HFFc6 (cell line): ENCODE measurements around the gene RRAGD. TPM values are rescaled to one million over a fixed set of nuclear protein-coding genes. Genes with fewer than 3 reads are reported as not detected.
"Not testable (repeated sequence)": the region's sequence is repeated elsewhere in the genome, so short reads cannot be mapped to it uniquely, and the experiment has no call there.

Experiments used
- DNase-seq: peaks from one replicate; pipeline ENCODE4 v3.0.0-alpha.2; 2018
- H3K27ac Mint-ChIP-seq: 2 replicates; pipeline ENCODE4 v1.8.0; 2020; ENCODE audit warnings: mild to moderate bottlenecking, mixed read lengths
- H3K27me3 Mint-ChIP-seq: 2 replicates; pipeline ENCODE4 v1.8.0; 2021; ENCODE audit warnings: mild to moderate bottlenecking, moderate library complexity, mixed read lengths; ENCODE audit not compliant: insufficient read depth
- H3K36me3 Mint-ChIP-seq: 2 replicates; pipeline ENCODE4 v1.8.0; 2021; ENCODE audit warnings: low read depth, mixed read lengths
- H3K4me1 Mint-ChIP-seq: 2 replicates; pipeline ENCODE4 v1.8.0; 2020; ENCODE audit warnings: low read depth, mixed read lengths
- H3K4me3 Mint-ChIP-seq: 2 replicates; pipeline ENCODE4 v1.8.0; 2020; ENCODE audit warnings: mild to moderate bottlenecking, moderate library complexity, mixed read lengths
- H3K9me3 Mint-ChIP-seq: 2 replicates; pipeline ENCODE4 v1.8.0; 2020; ENCODE audit warnings: mild to moderate bottlenecking, mixed read lengths
- total RNA-seq, 6 experiments: library from RNA; stranded (reverse); fragmentation: NEBNext Ultra II Directional; extraction: Animal tissue kit (Norgen Biotek cat#: 25700); gene quantifications; 2 replicates in 1 of 6; 3 replicates in 5 of 6; pipeline ENCODE4 v1.2.3, GENCODE V29; 2021
- TF ChIP-seq, protein P1 (sequence below): fragments of 200-600 bp; sonication (generic); IDR thresholded peaks from 2 replicates; pipeline ENCODE4 v1.5.0; 2021; ENCODE audit warnings: antibody characterized with exemption, mild to moderate bottlenecking

Gene RRAGD
- total RNA-seq, 6 experiments from 2014 or later, result not detected

DNA sequence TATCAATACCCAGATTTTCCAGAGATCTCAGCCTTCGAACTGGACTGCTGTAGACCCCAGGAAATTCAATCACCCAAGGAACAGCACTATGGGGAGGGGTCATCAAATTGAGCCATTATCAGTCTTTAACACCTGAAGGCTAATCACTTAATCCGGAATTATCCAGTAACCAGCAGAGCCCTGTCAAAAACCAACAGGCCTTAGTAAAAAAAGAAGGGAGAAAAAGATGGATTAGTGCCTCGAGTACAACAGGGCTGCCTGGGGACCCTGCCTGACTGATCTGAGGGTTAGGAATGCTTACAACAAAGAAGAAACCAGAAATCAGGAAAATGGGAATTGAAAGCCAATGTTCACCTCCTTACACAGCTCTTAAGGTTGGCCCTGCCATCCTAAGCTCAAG lies 7.6 kb downstream of the RRAGD start:
- H3K9me3 Mint-ChIP-seq, result no peaks in the 10 kb centered on the region
- no peaks in the 10 kb centered on the region for H3K4me1 Mint-ChIP-seq
- DNase-seq, result no peak
- TF ChIP-seq, protein P1, sequence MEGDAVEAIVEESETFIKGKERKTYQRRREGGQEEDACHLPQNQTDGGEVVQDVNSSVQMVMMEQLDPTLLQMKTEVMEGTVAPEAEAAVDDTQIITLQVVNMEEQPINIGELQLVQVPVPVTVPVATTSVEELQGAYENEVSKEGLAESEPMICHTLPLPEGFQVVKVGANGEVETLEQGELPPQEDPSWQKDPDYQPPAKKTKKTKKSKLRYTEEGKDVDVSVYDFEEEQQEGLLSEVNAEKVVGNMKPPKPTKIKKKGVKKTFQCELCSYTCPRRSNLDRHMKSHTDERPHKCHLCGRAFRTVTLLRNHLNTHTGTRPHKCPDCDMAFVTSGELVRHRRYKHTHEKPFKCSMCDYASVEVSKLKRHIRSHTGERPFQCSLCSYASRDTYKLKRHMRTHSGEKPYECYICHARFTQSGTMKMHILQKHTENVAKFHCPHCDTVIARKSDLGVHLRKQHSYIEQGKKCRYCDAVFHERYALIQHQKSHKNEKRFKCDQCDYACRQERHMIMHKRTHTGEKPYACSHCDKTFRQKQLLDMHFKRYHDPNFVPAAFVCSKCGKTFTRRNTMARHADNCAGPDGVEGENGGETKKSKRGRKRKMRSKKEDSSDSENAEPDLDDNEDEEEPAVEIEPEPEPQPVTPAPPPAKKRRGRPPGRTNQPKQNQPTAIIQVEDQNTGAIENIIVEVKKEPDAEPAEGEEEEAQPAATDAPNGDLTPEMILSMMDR, result no peak
- H3K4me3 Mint-ChIP-seq, result no peak overlapping the region
- H3K36me3 Mint-ChIP-seq, result no peaks in the 10 kb centered on the region
- H3K27me3 Mint-ChIP-seq, result peaks cover 23% of the 10 kb centered on the region
- H3K27ac Mint-ChIP-seq, result no peak overlapping the region

DNA sequence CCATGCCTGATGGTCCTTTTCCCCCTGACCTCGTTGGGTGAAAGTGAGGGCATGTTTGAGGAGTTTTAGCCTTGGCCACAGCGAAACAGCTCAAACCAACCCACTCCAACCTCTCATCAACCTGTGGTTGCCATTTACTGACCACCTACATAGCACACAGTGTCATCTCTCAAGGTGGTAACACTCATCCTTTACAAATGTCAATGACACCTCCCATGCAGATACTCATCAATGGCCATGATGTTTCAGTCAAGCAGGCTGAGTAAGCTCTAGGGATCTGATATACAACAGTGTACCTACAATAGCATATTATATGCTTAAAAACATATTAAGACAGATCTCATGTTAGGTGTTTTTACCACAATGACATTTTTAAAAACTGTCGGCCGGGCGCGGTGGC lies 9.3 kb downstream of the RRAGD start:
- no peaks in the 10 kb centered on the region for H3K36me3 Mint-ChIP-seq
- TF ChIP-seq, protein P1, result no peak
- H3K9me3 Mint-ChIP-seq, result no peaks in the 10 kb centered on the region
- no peak overlapping the region for H3K4me3 Mint-ChIP-seq
- H3K4me1 Mint-ChIP-seq, result no peaks in the 10 kb centered on the region
- no peak for DNase-seq
- peaks cover 23% of the 10 kb centered on the region for H3K27me3 Mint-ChIP-seq
- no peak overlapping the region for H3K27ac Mint-ChIP-seq

DNA sequence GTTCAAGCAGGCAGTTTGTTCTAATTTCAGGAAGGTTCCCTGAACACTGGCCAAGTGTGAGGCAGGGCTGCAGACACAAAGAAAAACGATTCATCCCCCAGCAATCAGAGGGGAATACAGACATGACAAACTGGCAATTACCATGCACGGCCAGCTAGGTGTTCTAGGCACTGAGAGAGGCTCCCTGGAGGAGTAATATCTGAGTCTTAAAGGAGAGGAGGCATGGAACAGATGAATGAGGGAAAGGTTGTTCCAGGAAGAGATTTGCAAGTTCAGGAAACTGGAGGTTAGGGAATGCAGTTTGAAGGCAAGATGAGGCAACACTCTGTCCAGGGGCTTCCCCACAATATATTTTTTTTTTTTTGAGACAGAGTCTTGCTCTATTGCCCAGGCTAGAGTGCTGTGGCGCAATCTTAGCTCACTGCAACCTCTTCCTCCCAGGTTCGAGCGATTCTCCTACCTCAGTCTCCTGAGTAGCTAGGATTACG lies 11.1 kb downstream of the RRAGD start:
- Mint-ChIP-seq H3K4me1 (no peaks in the 10 kb centered on the region), H3K27me3 (peaks cover 10% of the 10 kb centered on the region), H3K36me3 (no peaks in the 10 kb centered on the region), H3K4me3 (no peak overlapping the region), H3K9me3 (no peaks in the 10 kb centered on the region), H3K27ac (no peak overlapping the region)
- TF ChIP-seq, protein P1, result no peak
- DNase-seq, result no peak

DNA sequence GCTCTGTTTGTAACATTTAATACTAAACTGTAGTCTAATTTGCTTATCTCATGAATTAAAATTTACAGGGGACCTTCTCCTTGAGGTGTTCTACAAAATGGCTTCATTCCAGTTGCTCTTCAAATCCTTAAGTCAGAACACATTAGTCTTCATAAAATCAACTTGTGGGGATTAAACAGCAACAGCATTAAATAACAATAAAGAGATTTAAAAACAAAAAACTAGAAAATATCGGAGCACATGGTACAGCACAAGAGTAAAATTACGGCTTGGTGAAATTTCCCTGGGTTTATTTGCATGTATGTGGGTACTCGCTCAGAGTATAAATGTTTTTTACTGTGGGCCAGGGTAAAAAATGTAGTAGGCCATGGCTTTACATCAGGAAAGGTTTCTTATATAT lies 12.0 kb downstream of the RRAGD start:
- H3K4me3 Mint-ChIP-seq, result no peak overlapping the region
- peaks cover 10% of the 10 kb centered on the region for H3K27me3 Mint-ChIP-seq
- no peak overlapping the region for H3K27ac Mint-ChIP-seq
- no peak for DNase-seq
- H3K9me3 Mint-ChIP-seq, result no peaks in the 10 kb centered on the region
- TF ChIP-seq, protein P1, result no peak
- no peaks in the 10 kb centered on the region for H3K4me1 Mint-ChIP-seq
- no peaks in the 10 kb centered on the region for H3K36me3 Mint-ChIP-seq

DNA sequence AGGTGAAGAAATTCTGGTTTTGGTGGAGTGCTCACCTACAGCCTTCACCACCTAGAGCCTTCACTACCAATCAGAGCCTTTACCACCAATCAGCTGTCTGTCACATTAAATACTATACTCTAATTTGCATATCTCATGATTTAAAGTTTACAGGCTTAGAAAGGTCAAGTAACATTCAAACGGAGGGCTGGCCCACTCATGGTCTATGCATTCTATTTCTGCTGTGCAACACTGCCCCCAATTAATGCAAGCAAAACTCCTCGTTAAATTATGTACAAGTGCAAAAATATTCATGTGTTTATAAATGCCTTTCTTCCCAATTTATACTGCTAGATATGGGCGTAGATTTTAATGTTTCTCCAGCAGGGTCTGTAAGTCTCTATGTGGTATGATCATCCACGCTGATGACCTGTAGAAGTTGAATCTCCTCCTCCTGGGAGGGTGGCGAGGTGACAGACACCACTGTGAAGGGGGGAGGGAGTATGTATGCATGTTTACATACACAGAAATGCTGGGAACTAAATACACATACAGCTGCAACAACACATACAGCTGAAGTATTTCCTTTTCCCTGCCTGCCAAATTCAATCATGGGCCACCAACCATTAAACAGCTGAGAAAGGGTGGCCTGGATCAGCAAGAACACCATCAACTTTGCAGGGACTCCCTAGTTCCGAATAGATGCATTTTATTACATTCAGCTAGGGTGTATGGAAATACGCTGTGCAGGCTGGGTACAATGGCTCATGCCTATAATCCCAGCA lies 13.1 kb downstream of the RRAGD start:
- TF ChIP-seq, protein P1, result no peak
- no peak for DNase-seq
- Mint-ChIP-seq H3K36me3 (no peaks in the 10 kb centered on the region), H3K4me3 (no peak overlapping the region), H3K4me1 (no peaks in the 10 kb centered on the region), H3K27ac (no peak overlapping the region), H3K27me3 (peaks cover 10% of the 10 kb centered on the region), H3K9me3 (no peaks in the 10 kb centered on the region)

DNA sequence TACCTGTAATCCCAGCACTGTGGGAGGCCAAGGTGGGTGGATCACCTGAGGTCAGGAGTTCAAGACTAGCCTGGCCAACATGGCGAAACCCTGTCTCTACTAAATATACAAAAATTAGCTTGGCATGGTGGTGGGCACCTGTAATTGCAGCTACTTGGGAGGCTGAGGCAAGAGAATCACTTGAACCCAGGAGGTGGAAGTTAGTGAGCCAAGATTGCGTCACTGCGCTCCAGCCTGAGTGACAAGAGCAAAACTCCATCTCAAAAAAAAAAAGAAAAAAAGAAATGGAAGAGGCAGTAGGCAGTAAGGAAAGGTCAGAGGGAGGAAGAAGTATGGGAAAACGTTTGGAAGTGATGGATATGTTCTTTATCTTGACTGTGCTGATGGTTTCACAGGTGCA lies 14.2 kb downstream of the RRAGD start:
- not testable (repeated sequence) for H3K4me3 Mint-ChIP-seq, H3K9me3 Mint-ChIP-seq, H3K27ac Mint-ChIP-seq, DNase-seq, H3K4me1 Mint-ChIP-seq, H3K36me3 Mint-ChIP-seq
- peaks cover 10% of the 10 kb centered on the region for H3K27me3 Mint-ChIP-seq
